ACHN (cell line): Measurements from ENCODE around the gene ABL1.

ENCODE experiments used
- DNase-seq: peaks from one replicate; pipeline ENCODE4 v3.0.0-alpha.2; 2015
- in situ Hi-C: cut with HindIII; loops from 2 replicates; pipeline ENCODE4 v1.10.0; 2017; ENCODE audit warnings: low sequenced_read_pairs, low pct_ligation_motif_present, low pct_unique_long_range_greater_than_20kb

ABL1 gene

GRCh38 chr9:130896233-130897014, 61.4 kb downstream of the ABL1 start, which contains the start of gene QRFP:
TSS of gene QRFP (minus strand) at chr9:130896812. CDS start at chr9:130893838, 2,974 bp downstream.
- in situ Hi-C loops = no loop called here
- peak; percentile 8 for DNase-seq

GRCh38 chr9:130897105-130897751, 62.2 kb downstream of the ABL1 start:
- no peak for DNase-seq
- in situ Hi-C loops = no loop called here

GRCh38 chr9:130897848-130898551, 62.9 kb downstream of the ABL1 start:
- in situ Hi-C loops = no loop called here
- no peak for DNase-seq

GRCh38 chr9:130898552-130898852, 63.4 kb downstream of the ABL1 start:
- in situ Hi-C loops = no loop called here
- no peak for DNase-seq

GRCh38 chr9:130899051-130899748, 64.1 kb downstream of the ABL1 start:
- in situ Hi-C loops = no loop called here
- no peak for DNase-seq

- in situ Hi-C loops = no loop called here
- no peak for DNase-seq
Observed at GRCh38 chr9:130900701-130901497, 65.8 kb downstream of the ABL1 start.

GRCh38 chr9:130901498-130902203, 66.6 kb downstream of the ABL1 start:
- DNase-seq = no peak
- in situ Hi-C loops = no loop called here

GRCh38 chr9:130902204-130903185, 67.4 kb downstream of the ABL1 start:
- no peak for DNase-seq
- in situ Hi-C loops = no loop called here

- DNase-seq = no peak
- in situ Hi-C loops = no loop called here
Observed at GRCh38 chr9:130903194-130904069, 68.4 kb downstream of the ABL1 start.

DNA sequence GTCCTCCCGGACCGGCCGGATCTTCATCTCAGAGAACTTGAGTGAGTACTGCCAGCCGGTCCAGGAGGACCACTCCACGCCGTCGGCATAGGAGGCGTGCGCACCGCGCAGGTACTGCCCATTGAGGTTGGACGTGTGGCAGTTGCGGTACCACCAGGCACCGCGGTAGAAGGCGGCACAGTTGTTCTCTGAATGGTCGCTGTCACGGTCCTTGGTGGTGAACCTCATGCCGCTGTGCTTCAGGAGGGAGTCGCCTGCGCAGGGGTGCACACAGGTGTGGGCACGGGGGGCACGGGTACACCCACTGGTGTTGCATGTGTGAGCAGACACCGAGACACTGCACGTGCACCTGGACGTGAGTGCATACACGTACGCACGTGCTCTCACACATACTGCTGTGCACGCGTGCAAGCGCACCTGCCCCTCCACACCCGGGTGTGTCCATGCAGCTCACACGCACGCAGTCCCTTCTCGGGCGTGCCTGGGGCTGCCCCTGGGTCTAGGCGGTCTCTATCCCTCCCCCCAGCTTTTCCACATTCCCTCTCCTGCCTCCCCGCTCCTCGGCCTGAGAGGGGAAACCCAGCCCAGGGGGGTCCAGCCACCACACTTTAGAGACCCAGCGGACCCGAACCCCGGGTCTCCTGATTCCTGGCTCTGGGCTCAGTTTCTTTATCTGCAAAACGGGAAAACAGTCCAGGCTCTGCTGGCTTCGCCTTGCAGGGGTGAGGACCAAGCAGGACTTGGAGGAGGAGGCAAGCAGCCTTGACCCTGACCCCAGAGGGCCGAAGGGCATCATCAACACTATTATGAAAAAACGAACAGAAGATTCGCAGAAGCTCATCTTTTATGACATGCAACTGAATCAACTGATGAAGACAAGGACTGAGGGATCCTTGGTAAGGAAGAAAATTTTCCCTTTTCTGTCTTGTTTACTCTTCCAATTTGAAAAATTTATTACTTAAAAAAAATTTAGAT, 69.3 kb downstream of the ABL1 start:
- DNase-seq = no peak

DNA sequence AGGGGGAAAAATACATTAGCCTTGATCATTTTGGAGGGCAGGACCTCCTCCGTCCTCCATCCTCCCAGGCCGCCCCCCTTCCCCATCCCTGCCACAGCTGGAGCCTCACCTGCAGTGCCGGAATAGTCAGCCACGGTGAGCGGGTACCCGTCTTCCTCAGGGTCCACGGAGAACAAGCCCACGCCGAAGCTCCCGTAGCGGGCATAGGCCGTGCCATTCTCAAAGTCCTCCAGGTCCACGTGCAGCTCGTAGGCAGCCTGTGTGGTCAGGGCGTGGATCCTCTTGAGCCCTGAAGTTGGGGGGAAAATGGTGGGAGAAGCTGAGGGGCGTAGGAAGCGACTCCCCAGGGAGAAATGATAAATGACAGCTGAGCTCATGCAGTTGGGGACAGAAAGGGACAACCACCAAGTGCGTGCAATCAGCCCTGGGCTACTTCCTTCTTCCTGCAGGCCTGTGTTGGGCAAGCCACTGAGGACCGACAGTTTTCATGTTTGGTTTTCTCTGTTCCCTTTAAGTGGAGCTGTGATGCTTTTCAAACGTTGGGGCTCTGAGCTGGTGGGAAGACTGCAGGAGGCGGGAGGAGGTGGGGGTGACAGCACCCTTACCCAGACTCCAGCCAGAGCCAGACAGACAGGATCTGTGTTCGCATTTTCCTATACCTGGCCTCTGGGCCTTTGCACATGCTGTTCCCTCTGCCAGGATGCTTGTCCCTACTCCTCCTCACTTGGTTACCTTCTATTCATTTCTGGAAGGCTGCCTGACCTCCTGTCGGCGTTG, 70.3 kb downstream of the ABL1 start:
- DNase-seq = no peak
- in situ Hi-C loops = no loop called here

More for the DNA sequence above, 69.3 kb downstream of the ABL1 start:
- in situ Hi-C loops = no loop called here

DNA sequence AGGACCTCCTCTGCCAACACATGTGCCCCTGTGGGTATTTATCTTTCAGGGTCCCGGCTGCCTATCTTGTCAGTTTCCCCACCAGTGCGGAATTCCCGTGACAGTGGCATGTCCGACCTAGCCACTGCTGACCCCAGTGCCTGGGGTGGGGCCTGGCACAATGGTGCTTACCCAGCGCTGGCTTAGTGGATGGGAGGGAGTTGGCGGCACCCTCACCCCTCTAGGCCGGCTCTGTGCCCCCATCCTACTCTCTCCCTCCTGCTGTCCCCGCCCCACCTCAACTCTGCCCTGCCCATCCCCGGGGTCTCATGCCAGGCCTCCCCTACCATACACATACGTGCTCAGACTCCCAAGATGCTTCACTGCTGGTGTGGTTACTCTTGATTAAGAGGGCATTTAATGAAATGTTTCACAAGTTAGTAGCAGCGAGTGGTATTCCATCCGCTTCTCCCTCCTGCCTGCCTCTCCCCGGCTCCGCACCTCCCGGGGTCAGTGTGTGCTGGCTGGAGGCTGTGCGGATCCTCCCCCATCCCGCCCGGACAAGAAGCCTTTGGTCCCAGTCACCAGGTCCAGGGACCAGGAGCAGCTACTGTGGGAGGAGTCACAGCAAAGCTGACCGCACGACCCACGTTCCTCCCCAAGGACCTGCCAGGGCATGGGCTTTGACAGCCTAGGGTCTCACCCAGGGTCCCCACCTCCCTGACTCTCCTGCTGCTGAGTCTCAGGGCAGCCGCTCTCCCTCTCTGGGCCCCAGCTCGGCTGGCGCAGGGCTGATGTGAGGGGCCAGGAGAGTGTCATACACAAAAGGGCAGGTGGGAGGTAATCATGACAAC, 71.1 kb downstream of the ABL1 start:
- no peak for DNase-seq

DNA sequence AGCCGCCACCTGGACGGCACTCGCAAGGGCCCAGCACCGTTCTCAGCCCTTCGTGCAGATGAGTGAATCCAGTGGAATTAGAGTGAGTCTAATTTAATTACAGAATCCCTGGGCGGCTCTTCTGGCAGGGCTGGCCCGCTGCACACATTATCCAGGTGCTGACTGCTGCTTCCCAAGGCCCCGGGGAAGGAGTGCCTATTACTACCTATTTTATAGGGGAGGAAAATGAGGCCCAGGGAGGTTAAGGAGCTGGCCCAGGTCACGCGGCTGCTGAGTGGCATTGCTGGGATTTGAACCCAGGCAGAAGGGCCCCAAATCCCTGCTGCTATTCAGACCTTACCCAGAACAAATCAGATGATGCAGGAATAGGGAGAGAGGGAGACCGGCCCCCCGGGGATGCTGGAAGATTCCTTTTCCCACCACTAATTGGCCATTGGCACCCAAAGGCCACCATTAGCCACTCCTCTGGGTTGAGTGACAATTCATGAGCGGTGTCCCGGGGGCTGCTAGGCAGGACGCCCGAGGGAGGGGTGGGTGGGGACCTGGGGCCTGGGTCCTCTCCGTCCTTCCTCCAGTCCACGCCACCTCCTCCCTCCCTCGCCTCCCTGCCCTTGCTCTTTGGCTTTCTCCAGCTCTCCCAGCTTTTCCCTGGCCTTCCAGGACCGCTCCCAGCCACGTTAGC, 71.8 kb downstream of the ABL1 start:
- DNase-seq = no peak
- in situ Hi-C loops = no loop called here

More for the DNA sequence above, 71.1 kb downstream of the ABL1 start:
- in situ Hi-C loops = no loop called here
